ENCODE data around the gene CCNL2.

DNA sequence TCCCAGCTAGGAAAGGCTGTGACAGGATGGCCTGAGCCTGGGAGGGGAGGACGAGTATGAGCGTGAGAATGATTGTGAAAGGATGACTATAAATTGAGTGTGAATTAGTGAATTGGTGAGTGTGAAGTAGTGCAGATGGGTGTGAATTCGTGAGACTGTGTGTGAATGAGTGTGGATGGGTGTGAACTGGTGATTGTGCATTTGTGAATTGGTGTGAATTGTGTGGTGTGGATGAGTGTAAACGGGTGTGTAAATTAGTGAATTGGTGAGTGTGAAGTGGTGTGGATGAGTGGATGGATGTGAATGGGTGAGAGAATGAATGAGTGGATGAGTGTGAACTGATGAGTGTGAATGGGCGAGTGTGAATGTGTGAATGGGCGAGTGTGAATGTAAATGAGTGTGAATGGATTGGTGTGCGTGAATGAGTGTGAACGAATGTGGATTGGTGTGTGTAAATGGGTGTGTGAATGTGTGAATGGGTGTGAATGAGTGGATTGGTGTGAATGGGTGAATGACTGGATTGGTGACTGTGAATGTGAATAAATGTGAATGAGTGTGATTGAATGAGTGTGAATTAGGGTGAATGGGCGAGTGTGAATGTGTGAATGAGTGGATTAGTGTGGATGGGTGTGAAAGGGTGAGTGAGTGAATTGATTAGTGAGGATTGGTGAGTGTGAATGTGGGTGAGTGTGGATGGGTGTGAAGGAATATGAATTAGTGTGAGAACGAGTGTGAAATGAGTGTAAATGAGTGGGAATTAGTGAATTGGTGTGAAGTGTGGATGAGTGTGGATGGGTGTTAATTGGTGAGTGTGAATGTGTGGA, 33.0 kb downstream of the CCNL2 start:
- TF ChIP-seq, protein P1, sequence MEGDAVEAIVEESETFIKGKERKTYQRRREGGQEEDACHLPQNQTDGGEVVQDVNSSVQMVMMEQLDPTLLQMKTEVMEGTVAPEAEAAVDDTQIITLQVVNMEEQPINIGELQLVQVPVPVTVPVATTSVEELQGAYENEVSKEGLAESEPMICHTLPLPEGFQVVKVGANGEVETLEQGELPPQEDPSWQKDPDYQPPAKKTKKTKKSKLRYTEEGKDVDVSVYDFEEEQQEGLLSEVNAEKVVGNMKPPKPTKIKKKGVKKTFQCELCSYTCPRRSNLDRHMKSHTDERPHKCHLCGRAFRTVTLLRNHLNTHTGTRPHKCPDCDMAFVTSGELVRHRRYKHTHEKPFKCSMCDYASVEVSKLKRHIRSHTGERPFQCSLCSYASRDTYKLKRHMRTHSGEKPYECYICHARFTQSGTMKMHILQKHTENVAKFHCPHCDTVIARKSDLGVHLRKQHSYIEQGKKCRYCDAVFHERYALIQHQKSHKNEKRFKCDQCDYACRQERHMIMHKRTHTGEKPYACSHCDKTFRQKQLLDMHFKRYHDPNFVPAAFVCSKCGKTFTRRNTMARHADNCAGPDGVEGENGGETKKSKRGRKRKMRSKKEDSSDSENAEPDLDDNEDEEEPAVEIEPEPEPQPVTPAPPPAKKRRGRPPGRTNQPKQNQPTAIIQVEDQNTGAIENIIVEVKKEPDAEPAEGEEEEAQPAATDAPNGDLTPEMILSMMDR (IDR thresholded peaks at IDR 0.05; ENCODE audit: low read length): no peak
- TF ChIP-seq EZH2 (optimal IDR thresholded peaks at IDR 0.05; ENCODE audit: low read depth, low read length): no peak
